ENCODE results near the gene GNRHR. TPM values are rescaled to one million over a fixed set of nuclear protein-coding genes. Genes with fewer than 3 reads are reported as not detected.

The GNRHR gene
- total RNA-seq, 2 donors from 2014 or later = not detected

- TF ChIP-seq, protein P1, sequence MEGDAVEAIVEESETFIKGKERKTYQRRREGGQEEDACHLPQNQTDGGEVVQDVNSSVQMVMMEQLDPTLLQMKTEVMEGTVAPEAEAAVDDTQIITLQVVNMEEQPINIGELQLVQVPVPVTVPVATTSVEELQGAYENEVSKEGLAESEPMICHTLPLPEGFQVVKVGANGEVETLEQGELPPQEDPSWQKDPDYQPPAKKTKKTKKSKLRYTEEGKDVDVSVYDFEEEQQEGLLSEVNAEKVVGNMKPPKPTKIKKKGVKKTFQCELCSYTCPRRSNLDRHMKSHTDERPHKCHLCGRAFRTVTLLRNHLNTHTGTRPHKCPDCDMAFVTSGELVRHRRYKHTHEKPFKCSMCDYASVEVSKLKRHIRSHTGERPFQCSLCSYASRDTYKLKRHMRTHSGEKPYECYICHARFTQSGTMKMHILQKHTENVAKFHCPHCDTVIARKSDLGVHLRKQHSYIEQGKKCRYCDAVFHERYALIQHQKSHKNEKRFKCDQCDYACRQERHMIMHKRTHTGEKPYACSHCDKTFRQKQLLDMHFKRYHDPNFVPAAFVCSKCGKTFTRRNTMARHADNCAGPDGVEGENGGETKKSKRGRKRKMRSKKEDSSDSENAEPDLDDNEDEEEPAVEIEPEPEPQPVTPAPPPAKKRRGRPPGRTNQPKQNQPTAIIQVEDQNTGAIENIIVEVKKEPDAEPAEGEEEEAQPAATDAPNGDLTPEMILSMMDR (conservative IDR thresholded peaks at IDR 0.05) = no peak
- no peak for DNase-seq
- no peak overlapping the region for H3K9ac ChIP-seq (ENCODE audit: extremely low read depth, low read length, poor library complexity, severe bottlenecking)
- H3K36me3 ChIP-seq (ENCODE audit: control insufficient read depth, insufficient read depth, low read length) = peaks cover 5% of the 10 kb centered on the region
- Mint-ChIP-seq H3K27me3 (ENCODE audit: insufficient read depth) (no peaks in the 10 kb centered on the region), H3K27ac (no peak overlapping the region), H3K4me1 (peaks cover 32% of the 10 kb centered on the region), H3K4me3 (no peak overlapping the region), H3K36me3 (ENCODE audit: low read depth) (peaks cover 40% of the 10 kb centered on the region), H3K9me3 (no peaks in the 10 kb centered on the region)
- no peak overlapping the region for H3K27ac ChIP-seq (ENCODE audit: low read depth, low read length)
- no peaks in the 10 kb centered on the region for H3K27me3 ChIP-seq (ENCODE audit: control insufficient read depth, insufficient read depth, low read length, poor library complexity, severe bottlenecking)
- peaks cover 3% of the 10 kb centered on the region for H3K9me3 ChIP-seq (ENCODE audit: control insufficient read depth, low read length)
- WGBS, 2 experiments (ENCODE audit: insufficient coverage in 1 of 2, insufficient read length in 1 of 2) = 98% methylated on average over 2 of the region's 2 CpGs; no CpG with 5 or more reads in 1 of the 2 experiments
- H3K4me3 ChIP-seq (ENCODE audit: low read length) = no peak overlapping the region
- peaks cover 10% of the 10 kb centered on the region for H3K4me1 ChIP-seq (ENCODE audit: control insufficient read depth, insufficient read depth, low read length)
Measured at GRCh38 chr4:67717586-67717985, 36.6 kb downstream of the GNRHR start.

DNA sequence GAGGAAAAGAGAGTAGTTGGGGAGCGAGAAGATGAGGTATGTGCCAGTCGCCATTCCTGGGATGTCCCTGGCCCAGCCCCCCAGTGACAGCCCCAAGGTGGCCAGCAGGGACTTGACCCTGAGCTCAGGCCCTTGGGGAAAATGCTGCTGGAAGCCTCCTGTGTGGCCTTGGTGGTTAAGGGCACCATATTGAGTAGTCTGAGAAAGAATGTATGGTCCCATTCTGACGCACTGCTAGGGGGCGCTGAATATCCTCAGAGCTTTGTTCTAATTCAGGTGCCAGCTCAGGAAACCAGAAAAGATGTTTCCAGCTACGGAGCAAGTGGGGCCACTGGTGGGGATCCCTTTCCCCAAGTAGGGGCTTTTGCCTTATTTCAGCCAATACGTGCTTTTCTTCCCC is 39.2 kb downstream of the GNRHR start:
- no peak overlapping the region for H3K4me3 Mint-ChIP-seq
- H3K4me1 Mint-ChIP-seq = peaks cover 38% of the 10 kb centered on the region
- H3K9me3 ChIP-seq (ENCODE audit: control insufficient read depth, low read length) = no peaks in the 10 kb centered on the region
- H3K27ac ChIP-seq (ENCODE audit: low read depth, low read length) = no peak overlapping the region
- peaks cover 10% of the 10 kb centered on the region for H3K4me1 ChIP-seq (ENCODE audit: control insufficient read depth, insufficient read depth, low read length)
- peaks cover 15% of the 10 kb centered on the region for H3K36me3 Mint-ChIP-seq (ENCODE audit: low read depth)
- peaks cover under 1% of the 10 kb centered on the region for H3K36me3 ChIP-seq (ENCODE audit: control insufficient read depth, insufficient read depth, low read length)
- DNase-seq = no peak
- no peak overlapping the region for H3K9ac ChIP-seq (ENCODE audit: extremely low read depth, low read length, poor library complexity, severe bottlenecking)
- H3K27me3 Mint-ChIP-seq (ENCODE audit: insufficient read depth) = peaks cover 1% of the 10 kb centered on the region
- no peaks in the 10 kb centered on the region for H3K27me3 ChIP-seq (ENCODE audit: control insufficient read depth, insufficient read depth, low read length, poor library complexity, severe bottlenecking)
- H3K27ac Mint-ChIP-seq = no peak overlapping the region
- TF ChIP-seq, protein P1 (conservative IDR thresholded peaks at IDR 0.05) = peak; percentile 45
- no peaks in the 10 kb centered on the region for H3K9me3 Mint-ChIP-seq
- WGBS, 2 experiments (ENCODE audit: insufficient coverage in 1 of 2, insufficient read length in 1 of 2) = 91 to 95% methylated on average over 5 to 6 of the region's 6 CpGs
- no peak overlapping the region for H3K4me3 ChIP-seq (ENCODE audit: low read length)

- Mint-ChIP-seq H3K27ac (peak overlapping the region; percentile 27), H3K27me3 (ENCODE audit: insufficient read depth) (peaks cover 1% of the 10 kb centered on the region), H3K36me3 (ENCODE audit: low read depth) (peaks cover 15% of the 10 kb centered on the region), H3K4me3 (no peak overlapping the region), H3K9me3 (no peaks in the 10 kb centered on the region), H3K4me1 (peaks cover 38% of the 10 kb centered on the region)
- H3K9ac ChIP-seq (ENCODE audit: extremely low read depth, low read length, poor library complexity, severe bottlenecking) = no peak overlapping the region
- H3K4me1 ChIP-seq (ENCODE audit: control insufficient read depth, insufficient read depth, low read length) = peaks cover 10% of the 10 kb centered on the region
- TF ChIP-seq, protein P1 (conservative IDR thresholded peaks at IDR 0.05) = no peak
- DNase-seq = no peak
- 85 to 100% methylated on average over 1 of the region's 1 CpG for WGBS, 2 experiments (ENCODE audit: insufficient coverage in 1 of 2, insufficient read length in 1 of 2)
- H3K27me3 ChIP-seq (ENCODE audit: control insufficient read depth, insufficient read depth, low read length, poor library complexity, severe bottlenecking) = no peaks in the 10 kb centered on the region
- H3K36me3 ChIP-seq (ENCODE audit: control insufficient read depth, insufficient read depth, low read length) = no peaks in the 10 kb centered on the region
- H3K4me3 ChIP-seq (ENCODE audit: low read length) = no peak overlapping the region
- H3K9me3 ChIP-seq (ENCODE audit: control insufficient read depth, low read length) = no peaks in the 10 kb centered on the region
- no peak overlapping the region for H3K27ac ChIP-seq (ENCODE audit: low read depth, low read length)
Measured at GRCh38 chr4:67714248-67714583, 40.0 kb downstream of the GNRHR start.

Data from endodermal cell (in vitro differentiated cells).